ENCODE results near the gene RAP1B. TPM values are rescaled to one million over a fixed set of nuclear protein-coding genes. Genes with fewer than 3 reads are reported as not detected.

Gene RAP1B
- total and polyA plus RNA-seq, 2 of the 4 experiments (the other 2 are of a cell fraction) = 159 to 200 TPM

GRCh38 chr12:68612697-68613096 is 2.0 kb downstream of the RAP1B start:
- BruUV-seq (replicated peaks) = no TSS peak
- Histone ChIP-seq H3K23ac (ENCODE audit: low read depth, low read length) (peak overlapping the region; percentile 34), H2BK120ac (ENCODE audit: low read depth, low read length) (no peak overlapping the region), H2AK5ac (ENCODE audit: low read depth, low read length) (peak overlapping the region; percentile 48; the same call in 1 of the 2 replicates), H3K14ac (replicated peaks; ENCODE audit: low read depth, low read length) (0 out of 2 replicates have a peak overlapping the region, but pooled peaks have one; percentile 31), H3K4me1 (ENCODE audit: control insufficient read depth, insufficient read depth, low read length) (peaks cover 2% of the 10 kb centered on the region; the same call in 1 of the 2 replicates), H3K79me1 (ENCODE audit: low read depth in 1 of 2, low read length in 2 of 2) (peaks cover 0 to 18% of the 10 kb centered on the region in 2 experiments; a peak in 2 of 4 replicates), H3K9me3 (ENCODE audit: control insufficient read depth, insufficient read depth, low read length) (no peaks in the 10 kb centered on the region), H3K4ac (ENCODE audit: low read depth, low read length) (peak overlapping the region; percentile 20; the same call in 1 of the 2 replicates), H3K56ac (ENCODE audit: extremely low read depth, insufficient read depth, low read length) (no peak overlapping the region), H3K27ac (ENCODE audit: insufficient read depth, low read length) (peak overlapping the region; percentile 15; the same call in 1 of the 2 replicates), H3K36me3 (ENCODE audit: control insufficient read depth, insufficient read depth, low read length) (peaks cover 2% of the 10 kb centered on the region; the same call in 1 of the 2 replicates), H4K5ac (ENCODE audit: low read depth, low read length) (no peak overlapping the region), H3K4me2 (ENCODE audit: low read depth, low read length) (peak overlapping the region; percentile 92), H2BK15ac (ENCODE audit: low read depth, low read length) (no peak overlapping the region), H2AK9ac (replicated peaks; ENCODE audit: low read depth, low read length, poor library complexity) (peak overlapping the region; percentile 60), H2BK20ac (ENCODE audit: low read depth, low read length) (no peak overlapping the region), H2BK5ac (ENCODE audit: low read depth, low read length, poor library complexity, severe bottlenecking) (peak overlapping the region; percentile 78), H2AFZ (replicated peaks; ENCODE audit: low read length, poor library complexity) (no peak overlapping the region), H3K9ac (ENCODE audit: low read depth, low read length) (no peak overlapping the region), H4K8ac (ENCODE audit: low read depth in 2 of 2, low read length in 2 of 2) (peak overlapping the region in 1 of 2 experiments; percentile 14; a peak in 1 of 4 replicates), H3K9me1 (ENCODE audit: insufficient read depth, low read length) (peaks cover 12% of the 10 kb centered on the region), H4K20me1 (ENCODE audit: insufficient read depth, low read length) (peaks cover 49% of the 10 kb centered on the region), H4K91ac (ENCODE audit: insufficient read depth, low read depth, low read length) (no peak overlapping the region), H3K4me3 (ENCODE audit: insufficient read depth, low read depth, low read length) (peak overlapping the region; percentile 86; the same call in 1 of the 2 replicates), H3K18ac (ENCODE audit: low read depth, low read length) (no peak overlapping the region), H3K27me3 (ENCODE audit: control insufficient read depth, insufficient read depth, low read length) (no peaks in the 10 kb centered on the region)
- intact Hi-C loops (cut with micrococcal nuclease) = loop anchor here (1.0 to 5.0 kb wide), 2 partner anchors 206 to 390 kb away; no protein-coding TSS in a partner anchor
- TF ChIP-seq MAFK (IDR thresholded peaks at IDR 0.05; ENCODE audit: low read depth, low read length) = no peak
- no peak for TF ChIP-seq CTCF (conservative IDR thresholded peaks at IDR 0.05; ENCODE audit: low read depth, low read length)
- TF ChIP-seq CEBPB (IDR thresholded peaks at IDR 0.05; ENCODE audit: low read depth, low read length) = no peak
- TF ChIP-seq ELK1 (IDR thresholded peaks at IDR 0.05; ENCODE audit: borderline replicate concordance, low read depth, low read length) = no peak
- TF ChIP-seq POLR2A (IDR thresholded peaks at IDR 0.05; ENCODE audit: low read depth, low read length) = no peak
- no peak for TF ChIP-seq MXI1 (IDR thresholded peaks at IDR 0.05; ENCODE audit: borderline replicate concordance, low read depth, low read length)
- no peak for ATAC-seq (ENCODE audit: low read depth)
- WGBS, 2 experiments (ENCODE audit: extremely low coverage in 2 of 2, insufficient read length in 1 of 2) = 40% methylated on average over 1 of the region's 6 CpGs; no CpG with 5 or more reads in 1 of the 2 experiments
- dilution Hi-C loops (cut with HindIII; ENCODE audit: low sequenced_read_pairs, unreplicated experiment) = no loop called here
- ChIA-PET CTCF (interaction anchor here (0.9 kb wide), 1 partner anchor 10 kb away, joined by 3 read pairs; no protein-coding TSS in a partner anchor), POLR2A (ENCODE audit: unreplicated experiment) (interaction anchor here (0.6 kb wide), 2 partner anchors 134 to 294 kb away, joined by 3 to 4 read pairs; partner anchors contain the start of gene SLC35E3)
- in situ Hi-C loops (cut with MboI; ENCODE audit: low sequenced_read_pairs) = no loop called here
- no peak for DNase-seq

Measured in IMR-90 (cell line).